Measurements from ENCODE around the gene AP2A1.

DNA sequence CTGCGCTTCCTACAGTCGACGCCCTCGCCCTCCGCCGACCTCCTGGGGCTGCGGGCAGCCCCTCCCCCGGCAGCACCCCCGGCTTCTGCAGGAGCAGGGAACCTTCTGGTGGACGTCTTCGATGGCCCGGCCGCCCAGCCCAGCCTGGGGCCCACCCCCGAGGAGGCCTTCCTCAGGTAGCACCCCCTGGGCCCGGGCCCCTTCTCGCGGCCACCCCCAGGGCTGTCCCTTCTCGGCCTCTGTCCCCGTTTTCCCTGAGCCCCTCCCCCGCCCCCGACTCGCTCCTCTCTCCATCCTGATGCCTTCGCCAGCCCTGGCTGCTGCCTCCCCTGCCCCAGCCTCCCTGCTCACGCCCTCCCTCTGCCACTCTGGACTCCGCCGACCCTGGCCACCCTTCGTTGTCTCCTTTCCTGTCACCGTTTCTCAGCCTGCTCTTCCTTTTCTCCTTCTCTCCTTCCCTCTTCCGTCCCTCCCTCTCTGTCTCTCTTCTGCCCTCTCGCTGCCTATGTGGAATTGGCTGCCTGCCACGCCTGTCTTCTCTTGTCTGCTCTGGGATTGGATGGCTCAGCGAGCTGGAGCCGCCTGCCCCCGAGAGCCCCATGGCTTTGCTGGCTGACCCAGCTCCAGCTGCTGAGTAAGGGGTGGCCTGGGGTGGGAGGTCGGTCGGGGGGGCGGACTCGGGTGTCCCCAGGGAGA, 35.3 kb downstream of the AP2A1 start:
- TF ChIP-seq, protein P1, sequence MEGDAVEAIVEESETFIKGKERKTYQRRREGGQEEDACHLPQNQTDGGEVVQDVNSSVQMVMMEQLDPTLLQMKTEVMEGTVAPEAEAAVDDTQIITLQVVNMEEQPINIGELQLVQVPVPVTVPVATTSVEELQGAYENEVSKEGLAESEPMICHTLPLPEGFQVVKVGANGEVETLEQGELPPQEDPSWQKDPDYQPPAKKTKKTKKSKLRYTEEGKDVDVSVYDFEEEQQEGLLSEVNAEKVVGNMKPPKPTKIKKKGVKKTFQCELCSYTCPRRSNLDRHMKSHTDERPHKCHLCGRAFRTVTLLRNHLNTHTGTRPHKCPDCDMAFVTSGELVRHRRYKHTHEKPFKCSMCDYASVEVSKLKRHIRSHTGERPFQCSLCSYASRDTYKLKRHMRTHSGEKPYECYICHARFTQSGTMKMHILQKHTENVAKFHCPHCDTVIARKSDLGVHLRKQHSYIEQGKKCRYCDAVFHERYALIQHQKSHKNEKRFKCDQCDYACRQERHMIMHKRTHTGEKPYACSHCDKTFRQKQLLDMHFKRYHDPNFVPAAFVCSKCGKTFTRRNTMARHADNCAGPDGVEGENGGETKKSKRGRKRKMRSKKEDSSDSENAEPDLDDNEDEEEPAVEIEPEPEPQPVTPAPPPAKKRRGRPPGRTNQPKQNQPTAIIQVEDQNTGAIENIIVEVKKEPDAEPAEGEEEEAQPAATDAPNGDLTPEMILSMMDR (IDR thresholded peaks at IDR 0.05): peak; percentile 30
- no peak for TF ChIP-seq ZFX (IDR thresholded peaks at IDR 0.05; ENCODE audit: borderline replicate concordance)
